ENCODE measurements around the gene GP1BB. TPM values are rescaled to one million over a fixed set of nuclear protein-coding genes. Genes with fewer than 3 reads are reported as not detected.

The GP1BB gene
- total and polyA plus RNA-seq, 2 of the 13 experiments (the other 11 are each of a cell fraction or from before 2014, with no cell fraction given) = not detected

GRCh38 chr22:19723983-19724827, 866 bp downstream of the GP1BB start (continued):
- TF ChIP-seq PRMT3 (CRISPR knock-in tag; IDR thresholded peaks at IDR 0.05; ENCODE audit: borderline replicate concordance, low read depth) = 0 out of 2 replicates have a peak, but pooled peaks have one; percentile 71
- peak; percentile 80 for TF ChIP-seq RAD21 (CRISPR knock-in tag; IDR thresholded peaks at IDR 0.05)
- TF ChIP-seq ZNF800 (CRISPR knock-in tag; IDR thresholded peaks at IDR 0.05) = peak; percentile 56; the same call in 1 of the 2 replicates
- peak; percentile 72 for TF ChIP-seq HOXA3 (CRISPR knock-in tag; IDR thresholded peaks at IDR 0.05)
- TF ChIP-seq PHF21A (CRISPR knock-in tag; IDR thresholded peaks at IDR 0.05) = peak; percentile 40; the same call in 1 of the 2 replicates
- peak; percentile 57 for TF ChIP-seq STAG1 (CRISPR knock-in tag; IDR thresholded peaks at IDR 0.05)
- no peak for TF ChIP-seq NFKB2 (CRISPR knock-in tag; IDR thresholded peaks at IDR 0.05; ENCODE audit: borderline replicate concordance)
- TF ChIP-seq, protein P1, sequence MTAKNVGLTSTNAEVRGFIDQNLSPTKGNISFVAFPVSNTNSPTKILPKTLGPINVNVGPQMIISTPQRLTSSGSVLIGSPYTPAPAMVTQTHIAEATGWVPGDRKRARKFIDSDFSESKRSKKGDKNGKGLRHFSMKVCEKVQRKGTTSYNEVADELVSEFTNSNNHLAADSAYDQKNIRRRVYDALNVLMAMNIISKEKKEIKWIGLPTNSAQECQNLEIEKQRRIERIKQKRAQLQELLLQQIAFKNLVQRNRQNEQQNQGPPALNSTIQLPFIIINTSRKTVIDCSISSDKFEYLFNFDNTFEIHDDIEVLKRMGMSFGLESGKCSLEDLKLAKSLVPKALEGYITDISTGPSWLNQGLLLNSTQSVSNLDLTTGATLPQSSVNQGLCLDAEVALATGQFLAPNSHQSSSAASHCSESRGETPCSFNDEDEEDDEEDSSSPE (CRISPR knock-in tag; IDR thresholded peaks at IDR 0.05) = peak; percentile 25; the same call in 1 of the 2 replicates
- peak; percentile 44; the same call in 1 of the 2 replicates for TF ChIP-seq CCDC6 (CRISPR knock-in tag; IDR thresholded peaks at IDR 0.05)
- peak; percentile 35; the same call in 1 of the 2 replicates for TF ChIP-seq SAP130 (CRISPR knock-in tag; IDR thresholded peaks at IDR 0.05; ENCODE audit: low read depth)
- TF ChIP-seq, protein P2, sequence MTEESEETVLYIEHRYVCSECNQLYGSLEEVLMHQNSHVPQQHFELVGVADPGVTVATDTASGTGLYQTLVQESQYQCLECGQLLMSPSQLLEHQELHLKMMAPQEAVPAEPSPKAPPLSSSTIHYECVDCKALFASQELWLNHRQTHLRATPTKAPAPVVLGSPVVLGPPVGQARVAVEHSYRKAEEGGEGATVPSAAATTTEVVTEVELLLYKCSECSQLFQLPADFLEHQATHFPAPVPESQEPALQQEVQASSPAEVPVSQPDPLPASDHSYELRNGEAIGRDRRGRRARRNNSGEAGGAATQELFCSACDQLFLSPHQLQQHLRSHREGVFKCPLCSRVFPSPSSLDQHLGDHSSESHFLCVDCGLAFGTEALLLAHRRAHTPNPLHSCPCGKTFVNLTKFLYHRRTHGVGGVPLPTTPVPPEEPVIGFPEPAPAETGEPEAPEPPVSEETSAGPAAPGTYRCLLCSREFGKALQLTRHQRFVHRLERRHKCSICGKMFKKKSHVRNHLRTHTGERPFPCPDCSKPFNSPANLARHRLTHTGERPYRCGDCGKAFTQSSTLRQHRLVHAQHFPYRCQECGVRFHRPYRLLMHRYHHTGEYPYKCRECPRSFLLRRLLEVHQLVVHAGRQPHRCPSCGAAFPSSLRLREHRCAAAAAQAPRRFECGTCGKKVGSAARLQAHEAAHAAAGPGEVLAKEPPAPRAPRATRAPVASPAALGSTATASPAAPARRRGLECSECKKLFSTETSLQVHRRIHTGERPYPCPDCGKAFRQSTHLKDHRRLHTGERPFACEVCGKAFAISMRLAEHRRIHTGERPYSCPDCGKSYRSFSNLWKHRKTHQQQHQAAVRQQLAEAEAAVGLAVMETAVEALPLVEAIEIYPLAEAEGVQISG (CRISPR knock-in tag; IDR thresholded peaks at IDR 0.05) = peak; percentile 42; the same call in 1 of the 2 replicates
- no peak for TF ChIP-seq ZNF274 (CRISPR knock-in tag; IDR thresholded peaks at IDR 0.05)
- TF ChIP-seq, protein P3, sequence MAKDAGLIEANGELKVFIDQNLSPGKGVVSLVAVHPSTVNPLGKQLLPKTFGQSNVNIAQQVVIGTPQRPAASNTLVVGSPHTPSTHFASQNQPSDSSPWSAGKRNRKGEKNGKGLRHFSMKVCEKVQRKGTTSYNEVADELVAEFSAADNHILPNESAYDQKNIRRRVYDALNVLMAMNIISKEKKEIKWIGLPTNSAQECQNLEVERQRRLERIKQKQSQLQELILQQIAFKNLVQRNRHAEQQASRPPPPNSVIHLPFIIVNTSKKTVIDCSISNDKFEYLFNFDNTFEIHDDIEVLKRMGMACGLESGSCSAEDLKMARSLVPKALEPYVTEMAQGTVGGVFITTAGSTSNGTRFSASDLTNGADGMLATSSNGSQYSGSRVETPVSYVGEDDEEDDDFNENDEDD (CRISPR knock-in tag; IDR thresholded peaks at IDR 0.05; ENCODE audit: borderline replicate concordance) = peak; percentile 75; the same call in 1 of the 2 replicates
- TF ChIP-seq CTCF (CRISPR knock-in tag; IDR thresholded peaks at IDR 0.05) = peak; percentile 58; the same call in 1 of the 2 replicates

Data from HepG2 (cell line).